K562 (cell line): Measurements from ENCODE around the gene CFD. TPM values are rescaled to one million over a fixed set of nuclear protein-coding genes. Genes with fewer than 3 reads are reported as not detected.

ENCODE experiments used
- BMI1 ChIP-seq: fragments of 150-350 bp; IDR thresholded peaks from 2 replicates; pipeline ENCODE4 v1.6.1; 2014; ENCODE audit warnings: low read length
- CBFB ChIP-seq: sonication (generic); formaldehyde crosslinking; IDR thresholded peaks from 2 replicates; pipeline ENCODE4 v1.4.0; 2020; ENCODE audit warnings: mild to moderate bottlenecking, missing genetic modification reagents
- CTBP1 ChIP-seq: fragments of 450-650 bp; IDR thresholded peaks from 2 replicates; pipeline ENCODE4 v1.6.1; 2016; ENCODE audit warnings: borderline replicate concordance
- FOXJ3 ChIP-seq: sonication (generic); formaldehyde crosslinking; IDR thresholded peaks from 2 replicates; pipeline ENCODE4 v1.4.0; 2020; ENCODE audit warnings: mild to moderate bottlenecking, missing genetic modification reagents
- HLTF ChIP-seq: fragments of 450-650 bp; IDR thresholded peaks from 2 replicates; pipeline ENCODE4 v1.6.1; 2016
- MXI1 ChIP-seq: IDR thresholded peaks from 2 replicates; pipeline ENCODE4 v1.6.1; 2011; ENCODE audit warnings: low read depth, mild to moderate bottlenecking, improper control_type of control experiment, low read length
- POLR2A ChIP-seq: fragments of 450-650 bp; conservative IDR thresholded peaks from 2 replicates; pipeline ENCODE4 v1.6.1; 2016
- RBM22 ChIP-seq: fragments of 200-400 bp; formaldehyde crosslinking; IDR thresholded peaks from 2 replicates; pipeline ENCODE4 v1.6.1; 2018; ENCODE audit warnings: low read length, low read depth; ENCODE audit not compliant: poor library complexity, severe bottlenecking
- RFX1 ChIP-seq: fragments of 450-650 bp; IDR thresholded peaks from 2 replicates; pipeline ENCODE4 v1.6.1; 2016; ENCODE audit warnings: mild to moderate bottlenecking, moderate library complexity
- SUPT5H ChIP-seq: fragments of 450-650 bp; IDR thresholded peaks from 2 replicates; pipeline ENCODE4 v1.6.1; 2016
- ZBTB33 ChIP-seq: sonication (generic); formaldehyde crosslinking; IDR thresholded peaks from 2 replicates; pipeline ENCODE4 v1.8.1; 2023; ENCODE audit warnings: mild to moderate bottlenecking, missing genetic modification reagents
- ZBTB5 ChIP-seq: fragments of 450-650 bp; IDR thresholded peaks from 2 replicates; pipeline ENCODE4 v1.6.1; 2017; ENCODE audit warnings: antibody characterized with exemption
- ZKSCAN3 ChIP-seq: fragments of 250-450 bp; sonication (Bioruptor Pico); IDR thresholded peaks from 2 replicates; pipeline ENCODE4 v1.4.0; 2020
- ZNF263 ChIP-seq: sonication (generic); formaldehyde crosslinking; IDR thresholded peaks from 2 replicates; pipeline ENCODE4 v1.8.0; 2022; ENCODE audit warnings: mild to moderate bottlenecking, missing genetic modification reagents, borderline replicate concordance
- polyA plus RNA-seq, 8 experiments: library from polyadenylated mRNA; depleted of rRNA in 4 of 8; stranded (reverse) in 5 of 8; unstranded in 3 of 8; fragments of >200 nt; fragmentation: Nextera tagmentation in 2 of 8; fragmentation: Illumina TruSeq in 1 of 8; extraction: Ambion mirVana in 2 of 8; extraction: Trizol in 1 of 8; gene quantifications; 2 replicates each; pipeline versions ENCODE4 v1.2.1 to v1.2.3, GENCODE V29; 2011 to 2014; ENCODE audit warnings: inconsistent platforms in 1 of 8, missing spikeins in 1 of 8
- total RNA-seq, 7 experiments: library from RNA; depleted of rRNA in 6 of 7; stranded (reverse); fragments of >200 nt in 6 of 7; fragmentation: Illumina TruSeq in 2 of 7; extraction: Trizol in 2 of 7; gene quantifications; 2 replicates each; pipeline versions ENCODE4 v1.2.1 to v1.2.3, GENCODE V29; 2011 to 2021; ENCODE audit warnings: low replicate concordance in 1 of 7

Gene CFD
- total and polyA plus RNA-seq, 9 of the 15 experiments (the other 6 are each of a cell fraction or from before 2014, with no cell fraction given) = 0.52 to 59.4 (median 7.6) TPM

- TF ChIP-seq ZBTB5 (no peak), ZKSCAN3 (CRISPR knock-in tag) (no peak), POLR2A (peak; percentile 28; the same call in 1 of the 2 replicates), CBFB (CRISPR knock-in tag) (0 out of 2 replicates have a peak, but pooled peaks have one; percentile 43), ZBTB33 (CRISPR knock-in tag) (peak; percentile 41; the same call in 1 of the 2 replicates), BMI1 (peak; percentile 68), HLTF (no peak), MXI1 (peak; percentile 78), RBM22 (peak; percentile 94), RFX1 (peak; percentile 96), ZNF263 (CRISPR knock-in tag) (no peak; the same call in 1 of the 2 replicates), FOXJ3 (CRISPR knock-in tag) (no peak), CTBP1 (peak; percentile 14; the same call in 1 of the 2 replicates), SUPT5H (0 out of 2 replicates have a peak, but pooled peaks have one; percentile 38)
Measured at GRCh38 chr19:898663-899062, 39.2 kb downstream of the CFD start (continued).
